ENCODE results near the gene TBCE. TPM values are rescaled to one million over a fixed set of nuclear protein-coding genes. Genes with fewer than 3 reads are reported as not detected.
A peak's percentile ranks its signal among the peaks of the same experiment; 100 is the strongest.

The TBCE gene
- total RNA-seq, 1 experiment from 2014 or later = 41.6 TPM

DNA sequence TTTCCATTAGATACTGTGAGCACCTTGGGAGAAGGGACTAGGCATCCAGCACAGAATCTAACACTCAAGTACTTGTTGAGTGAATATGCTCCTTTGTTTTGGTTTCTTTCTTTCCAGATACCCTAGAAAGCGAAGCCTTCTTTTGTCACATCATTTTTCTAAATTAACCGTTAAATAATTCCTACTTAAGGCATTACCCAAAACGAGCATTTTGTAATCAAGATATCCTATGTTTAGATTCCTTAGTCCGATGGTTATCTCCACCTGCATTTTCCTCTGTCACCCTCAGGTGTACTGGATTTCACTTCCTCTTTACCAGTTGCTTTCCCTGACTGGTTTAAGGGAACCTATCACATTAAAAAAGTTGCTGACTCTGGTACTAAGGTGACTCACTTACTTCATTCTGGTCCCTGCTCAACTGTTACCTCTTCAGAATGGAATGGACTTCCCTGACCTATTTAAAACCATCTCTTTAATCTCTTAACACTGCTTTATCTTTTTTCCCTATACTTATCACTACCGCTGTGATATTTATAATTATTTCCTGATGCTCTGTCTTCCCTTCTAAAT lies 133.8 kb downstream of the TBCE start:
- Mint-ChIP-seq H3K4me3 (no peak overlapping the region), H3K9me3 (no peaks in the 10 kb centered on the region), H3K27ac (0 out of 7 replicates have a peak overlapping the region, but pooled peaks of 1 of the 3 experiments have one; percentile 62), H3K4me1 (peaks cover 18 to 24% of the 10 kb centered on the region in 2 experiments), H3K27me3 (ENCODE audit: low read depth) (no peaks in the 10 kb centered on the region), H3K36me3 (ENCODE audit: insufficient read depth in 1 of 3, low read depth in 3 of 3) (peaks cover 0 to 2% (median 0%) of the 10 kb centered on the region in 3 experiments; a peak in 2 of 7 replicates)
- Histone ChIP-seq H3K23ac (ENCODE audit: insufficient read length, low read depth, low read length) (no peak overlapping the region), H3K4ac (ENCODE audit: low read depth, low read length) (no peak overlapping the region), H3K9ac (ENCODE audit: extremely low read depth, insufficient read length, low read length) (no peak overlapping the region), H3K4me1 (ENCODE audit: insufficient read depth, low read length) (no peaks in the 10 kb centered on the region; the same call in 1 of the 2 replicates), H3K27me3 (ENCODE audit: insufficient read depth, low read length) (no peaks in the 10 kb centered on the region), H2AFZ (ENCODE audit: low read length) (no peak overlapping the region), H2BK120ac (ENCODE audit: low read depth, low read length, poor library complexity, severe bottlenecking) (no peak overlapping the region), H3K79me1 (ENCODE audit: insufficient read depth, low read depth, low read length, poor library complexity, severe bottlenecking) (peaks cover 4% of the 10 kb centered on the region), H3K4me2 (ENCODE audit: insufficient read depth, insufficient read length, low read length) (no peak overlapping the region), H3T11ph (ENCODE audit: low read length) (no peak overlapping the region), H2BK5ac (ENCODE audit: insufficient read length, low read length) (no peak overlapping the region), H3K56ac (ENCODE audit: insufficient read length, low read depth, low read length) (no peak overlapping the region), H4K20me1 (ENCODE audit: control insufficient read depth, insufficient read depth, insufficient read length) (no peaks in the 10 kb centered on the region), H3K9me3 (ENCODE audit: control insufficient read depth, low read depth, low read length) (no peaks in the 10 kb centered on the region), H4K5ac (ENCODE audit: insufficient read length, low read depth, low read length) (no peak overlapping the region), H3K14ac (ENCODE audit: insufficient read depth, low read length) (no peak overlapping the region), H3K23me2 (ENCODE audit: insufficient read length, low read depth, low read length, poor library complexity, severe bottlenecking) (peaks cover 5% of the 10 kb centered on the region), H2BK20ac (ENCODE audit: low read depth, low read length, poor library complexity, severe bottlenecking) (no peak overlapping the region), H4K8ac (replicated peaks; ENCODE audit: insufficient read length, low read depth, low read length) (no peak overlapping the region), H3K27ac (ENCODE audit: insufficient read length, low read depth, low read length) (no peak overlapping the region), H3K18ac (ENCODE audit: insufficient read length, low read depth, low read length) (no peak overlapping the region), H2BK15ac (ENCODE audit: low read depth, low read length) (no peak overlapping the region), H3K79me2 (ENCODE audit: insufficient read depth, low read length) (peaks cover 11% of the 10 kb centered on the region; the same call in 1 of the 2 replicates), H2AK5ac (ENCODE audit: insufficient read length, low read length) (no peak overlapping the region), H2BK12ac (ENCODE audit: insufficient read length, low read depth, low read length) (no peak overlapping the region), H4K91ac (ENCODE audit: insufficient read length, low read depth, low read length) (no peak overlapping the region)
- DNase-seq = no peak
- WGBS (ENCODE audit: extremely low coverage, insufficient read length, low lambda C conversion rate) = 100% methylated on average over 3 of the region's 5 CpGs
- TF ChIP-seq, protein P1, sequence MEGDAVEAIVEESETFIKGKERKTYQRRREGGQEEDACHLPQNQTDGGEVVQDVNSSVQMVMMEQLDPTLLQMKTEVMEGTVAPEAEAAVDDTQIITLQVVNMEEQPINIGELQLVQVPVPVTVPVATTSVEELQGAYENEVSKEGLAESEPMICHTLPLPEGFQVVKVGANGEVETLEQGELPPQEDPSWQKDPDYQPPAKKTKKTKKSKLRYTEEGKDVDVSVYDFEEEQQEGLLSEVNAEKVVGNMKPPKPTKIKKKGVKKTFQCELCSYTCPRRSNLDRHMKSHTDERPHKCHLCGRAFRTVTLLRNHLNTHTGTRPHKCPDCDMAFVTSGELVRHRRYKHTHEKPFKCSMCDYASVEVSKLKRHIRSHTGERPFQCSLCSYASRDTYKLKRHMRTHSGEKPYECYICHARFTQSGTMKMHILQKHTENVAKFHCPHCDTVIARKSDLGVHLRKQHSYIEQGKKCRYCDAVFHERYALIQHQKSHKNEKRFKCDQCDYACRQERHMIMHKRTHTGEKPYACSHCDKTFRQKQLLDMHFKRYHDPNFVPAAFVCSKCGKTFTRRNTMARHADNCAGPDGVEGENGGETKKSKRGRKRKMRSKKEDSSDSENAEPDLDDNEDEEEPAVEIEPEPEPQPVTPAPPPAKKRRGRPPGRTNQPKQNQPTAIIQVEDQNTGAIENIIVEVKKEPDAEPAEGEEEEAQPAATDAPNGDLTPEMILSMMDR (conservative IDR thresholded peaks at IDR 0.05) = no peak

Other genes with a start within 250 kb of the TBCE start
- 191 and 197 TPM in 2 replicates for gene TOMM20, start 238.6 kb upstream of the TBCE start, total RNA-seq (2021)
- 121 and 136 TPM in 2 replicates for gene RBM34, start 206.2 kb upstream of the TBCE start, total RNA-seq (2021)
- 32.8 and 34.0 TPM in 2 replicates for gene ARID4B, start 39.2 kb upstream of the TBCE start, total RNA-seq (2021)
- gene GGPS1, start 38.9 kb upstream of the TBCE start, total RNA-seq (2021) = 43.3 and 44.7 TPM in 2 replicates
- 27.8 and 30.9 TPM in 2 replicates for gene B3GALNT2, start 137.0 kb downstream of the TBCE start, total RNA-seq (2021)